HepG2 (cell line): ENCODE results near the gene POU2F1. TPM values are rescaled to one million over a fixed set of nuclear protein-coding genes. Genes with fewer than 3 reads are reported as not detected.
A peak's percentile ranks its signal among the peaks of the same experiment; 100 is the strongest.

Source experiments
- CHCHD3 ChIP-seq: sonication (generic); formaldehyde crosslinking; IDR thresholded peaks from 2 replicates; pipeline ENCODE4 v1.8.0; 2022; ENCODE audit warnings: mild to moderate bottlenecking, missing genetic modification reagents, moderate library complexity
- FOXC1 ChIP-seq: sonication (generic); formaldehyde crosslinking; IDR thresholded peaks from 2 replicates; pipeline ENCODE4 v1.8.0; 2022; ENCODE audit warnings: mild to moderate bottlenecking, missing genetic modification reagents, borderline replicate concordance
- HOXA7 ChIP-seq: sonication (generic); formaldehyde crosslinking; IDR thresholded peaks from 2 replicates; pipeline ENCODE4 v1.8.1; 2022; ENCODE audit warnings: mild to moderate bottlenecking, missing genetic modification reagents, moderate library complexity
- NFRKB ChIP-seq: fragments of 450-650 bp; IDR thresholded peaks from 2 replicates; pipeline ENCODE4 v1.6.1; 2017
- SRF ChIP-seq: IDR thresholded peaks from 2 replicates; pipeline ENCODE4 v1.6.1; 2011; ENCODE audit warnings: mild to moderate bottlenecking, low read depth, low read length, moderate library complexity
- TCF12 ChIP-seq, 2 experiments: fragments of 450-650 bp in 1 of 2; sonication (generic) in 1 of 2; formaldehyde crosslinking in 1 of 2; IDR thresholded peaks; 2 replicates each; pipeline versions ENCODE4 v1.6.1 to v1.8.0; 2017 to 2022; ENCODE audit warnings: antibody characterized with exemption in 1 of 2, mild to moderate bottlenecking in 1 of 2, missing genetic modification reagents in 1 of 2, moderate library complexity in 1 of 2
- TMF1 ChIP-seq: sonication (generic); formaldehyde crosslinking; IDR thresholded peaks from 2 replicates; pipeline ENCODE4 v1.8.1; 2022; ENCODE audit warnings: low read depth, missing genetic modification reagents
- TP53 ChIP-seq: sonication (generic); formaldehyde crosslinking; conservative IDR thresholded peaks from 2 replicates; pipeline ENCODE4 v1.4.0; 2020; ENCODE audit warnings: missing genetic modification reagents
- ZNF143 ChIP-seq: sonication (generic); formaldehyde crosslinking; IDR thresholded peaks from 2 replicates; pipeline ENCODE4 v1.4.0; 2020; ENCODE audit warnings: missing genetic modification reagents
- ZNF343 ChIP-seq: sonication (generic); formaldehyde crosslinking; IDR thresholded peaks from 2 replicates; pipeline ENCODE4 v1.4.0; 2020; ENCODE audit warnings: mild to moderate bottlenecking, missing genetic modification reagents
- ZNF460 ChIP-seq: sonication (generic); formaldehyde crosslinking; IDR thresholded peaks from 2 replicates; pipeline ENCODE4 v1.5.1; 2020; ENCODE audit warnings: missing genetic modification reagents, mild to moderate bottlenecking, borderline replicate concordance
- ZNF850 ChIP-seq: sonication (generic); formaldehyde crosslinking; conservative IDR thresholded peaks from 2 replicates; pipeline ENCODE4 v1.9.0; 2021; ENCODE audit warnings: mild to moderate bottlenecking, missing genetic modification reagents
- polyA plus RNA-seq, 8 experiments: library from polyadenylated mRNA; depleted of rRNA in 3 of 8; stranded (reverse) in 7 of 8; unstranded in 1 of 8; fragments of >200 nt; fragmentation: Illumina TruSeq in 4 of 8; extraction: Trizol in 4 of 8; gene quantifications; 2 replicates each; pipeline versions ENCODE4 v1.2.1 to v1.2.3, GENCODE V29; 2011 to 2016; ENCODE audit warnings: low read depth in 4 of 8, missing spikeins in 1 of 8, mixed read lengths in 1 of 8; ENCODE audit not compliant: insufficient read depth in 1 of 8
- total RNA-seq, 5 experiments: library from RNA; depleted of rRNA; stranded (reverse); fragments of >200 nt; fragmentation: Illumina TruSeq; extraction: Trizol; gene quantifications; 2 replicates each; pipeline ENCODE4 v1.2.3, GENCODE V29; 2016; ENCODE audit warnings: low read depth in 1 of 5
- TF ChIP-seq, protein P1 (sequence below), 2 experiments: IDR thresholded peaks; 2 replicates each; pipeline ENCODE4 v1.6.1; 2011 to 2012; ENCODE audit warnings: low read length in 2 of 2, borderline replicate concordance in 1 of 2, low read depth in 1 of 2, mild to moderate bottlenecking in 1 of 2, moderate library complexity in 1 of 2
- TF ChIP-seq, protein P2 (sequence below): IDR thresholded peaks from 2 replicates; pipeline ENCODE4 v1.6.1; 2016
- TF ChIP-seq, protein P3 (sequence below): IDR thresholded peaks from 2 replicates; pipeline ENCODE4 v1.6.1; 2012; ENCODE audit warnings: low read depth, low read length, improper control_type of control experiment
- TF ChIP-seq, protein P4 (sequence below): sonication (generic); formaldehyde crosslinking; IDR thresholded peaks from 2 replicates; pipeline ENCODE4 v1.9.0; 2021; ENCODE audit warnings: missing genetic modification reagents, mild to moderate bottlenecking, borderline replicate concordance
- TF ChIP-seq, protein P5 (sequence below): sonication (generic); formaldehyde crosslinking; IDR thresholded peaks from 2 replicates; pipeline ENCODE4 v1.8.1; 2023; ENCODE audit warnings: mild to moderate bottlenecking, moderate library complexity, missing genetic modification reagents
- TF ChIP-seq, protein P6 (sequence below): sonication (generic); formaldehyde crosslinking; IDR thresholded peaks from 2 replicates; pipeline ENCODE4 v1.5.0; 2020; ENCODE audit warnings: mild to moderate bottlenecking, missing genetic modification reagents, borderline replicate concordance

POU2F1 gene
- total and polyA plus RNA-seq, 2 of the 13 experiments (the other 11 are each of a cell fraction or from before 2014, with no cell fraction given): 10.2 to 13.0 TPM

DNA sequence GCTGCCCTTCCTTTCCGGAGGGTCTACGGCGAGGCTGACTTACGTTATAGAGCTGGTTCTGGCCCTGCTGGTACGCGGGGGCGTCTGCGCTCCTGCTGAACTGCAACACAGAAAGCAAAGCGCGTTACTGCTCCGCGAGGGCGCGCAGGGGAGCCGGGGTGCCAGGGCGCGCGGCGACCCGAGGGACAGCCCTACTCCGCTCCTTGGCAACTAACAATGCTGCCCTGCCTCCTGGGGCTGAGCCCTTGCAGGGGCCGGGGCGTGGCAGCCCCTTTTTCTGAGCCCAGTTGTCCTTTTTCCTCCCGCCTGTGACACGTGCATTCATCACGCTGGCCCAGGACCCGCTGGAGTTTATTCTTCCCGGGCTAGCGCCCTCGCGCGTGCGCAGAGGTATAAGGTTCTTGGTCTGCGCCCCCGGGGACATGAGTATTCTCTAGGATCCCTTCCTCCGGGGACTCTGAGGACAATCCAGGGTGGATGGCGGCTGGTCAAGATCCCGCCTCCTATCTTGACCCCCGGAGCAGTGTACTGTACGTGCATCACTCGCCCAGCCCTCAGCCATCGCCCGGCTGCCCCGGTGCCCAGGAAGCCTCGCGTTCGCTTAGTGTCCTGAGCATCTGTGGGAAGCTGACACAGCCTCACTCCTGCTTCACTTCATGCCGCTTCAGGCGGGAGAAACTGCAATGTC is 218.8 kb downstream of the POU2F1 start (continued):
- TF ChIP-seq, protein P1, sequence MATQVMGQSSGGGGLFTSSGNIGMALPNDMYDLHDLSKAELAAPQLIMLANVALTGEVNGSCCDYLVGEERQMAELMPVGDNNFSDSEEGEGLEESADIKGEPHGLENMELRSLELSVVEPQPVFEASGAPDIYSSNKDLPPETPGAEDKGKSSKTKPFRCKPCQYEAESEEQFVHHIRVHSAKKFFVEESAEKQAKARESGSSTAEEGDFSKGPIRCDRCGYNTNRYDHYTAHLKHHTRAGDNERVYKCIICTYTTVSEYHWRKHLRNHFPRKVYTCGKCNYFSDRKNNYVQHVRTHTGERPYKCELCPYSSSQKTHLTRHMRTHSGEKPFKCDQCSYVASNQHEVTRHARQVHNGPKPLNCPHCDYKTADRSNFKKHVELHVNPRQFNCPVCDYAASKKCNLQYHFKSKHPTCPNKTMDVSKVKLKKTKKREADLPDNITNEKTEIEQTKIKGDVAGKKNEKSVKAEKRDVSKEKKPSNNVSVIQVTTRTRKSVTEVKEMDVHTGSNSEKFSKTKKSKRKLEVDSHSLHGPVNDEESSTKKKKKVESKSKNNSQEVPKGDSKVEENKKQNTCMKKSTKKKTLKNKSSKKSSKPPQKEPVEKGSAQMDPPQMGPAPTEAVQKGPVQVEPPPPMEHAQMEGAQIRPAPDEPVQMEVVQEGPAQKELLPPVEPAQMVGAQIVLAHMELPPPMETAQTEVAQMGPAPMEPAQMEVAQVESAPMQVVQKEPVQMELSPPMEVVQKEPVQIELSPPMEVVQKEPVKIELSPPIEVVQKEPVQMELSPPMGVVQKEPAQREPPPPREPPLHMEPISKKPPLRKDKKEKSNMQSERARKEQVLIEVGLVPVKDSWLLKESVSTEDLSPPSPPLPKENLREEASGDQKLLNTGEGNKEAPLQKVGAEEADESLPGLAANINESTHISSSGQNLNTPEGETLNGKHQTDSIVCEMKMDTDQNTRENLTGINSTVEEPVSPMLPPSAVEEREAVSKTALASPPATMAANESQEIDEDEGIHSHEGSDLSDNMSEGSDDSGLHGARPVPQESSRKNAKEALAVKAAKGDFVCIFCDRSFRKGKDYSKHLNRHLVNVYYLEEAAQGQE (IDR thresholded peaks at IDR 0.05; ENCODE audit: borderline replicate concordance in 1 of 2, low read depth in 1 of 2, low read length in 2 of 2): no peak
- TF ChIP-seq TMF1 (CRISPR knock-in tag) (no peak), HOXA7 (CRISPR knock-in tag) (no peak), TCF12 (IDR thresholded peaks at IDR 0.05) (no peak), TCF12 (CRISPR knock-in tag; IDR thresholded peaks at IDR 0.05) (no peak), SRF (no peak), CHCHD3 (no peak), ZNF460 (CRISPR knock-in tag) (no peak), ZNF143 (no peak), ZNF343 (CRISPR knock-in tag) (no peak), TP53 (CRISPR knock-in tag) (no peak), NFRKB (no peak), ZNF850 (CRISPR knock-in tag) (no peak), FOXC1 (CRISPR knock-in tag) (0 out of 2 replicates have a peak, but pooled peaks have one; percentile 53)
- TF ChIP-seq, protein P2, sequence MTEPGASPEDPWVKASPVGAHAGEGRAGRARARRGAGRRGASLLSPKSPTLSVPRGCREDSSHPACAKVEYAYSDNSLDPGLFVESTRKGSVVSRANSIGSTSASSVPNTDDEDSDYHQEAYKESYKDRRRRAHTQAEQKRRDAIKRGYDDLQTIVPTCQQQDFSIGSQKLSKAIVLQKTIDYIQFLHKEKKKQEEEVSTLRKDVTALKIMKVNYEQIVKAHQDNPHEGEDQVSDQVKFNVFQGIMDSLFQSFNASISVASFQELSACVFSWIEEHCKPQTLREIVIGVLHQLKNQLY (CRISPR knock-in tag): no peak
- TF ChIP-seq, protein P3, sequence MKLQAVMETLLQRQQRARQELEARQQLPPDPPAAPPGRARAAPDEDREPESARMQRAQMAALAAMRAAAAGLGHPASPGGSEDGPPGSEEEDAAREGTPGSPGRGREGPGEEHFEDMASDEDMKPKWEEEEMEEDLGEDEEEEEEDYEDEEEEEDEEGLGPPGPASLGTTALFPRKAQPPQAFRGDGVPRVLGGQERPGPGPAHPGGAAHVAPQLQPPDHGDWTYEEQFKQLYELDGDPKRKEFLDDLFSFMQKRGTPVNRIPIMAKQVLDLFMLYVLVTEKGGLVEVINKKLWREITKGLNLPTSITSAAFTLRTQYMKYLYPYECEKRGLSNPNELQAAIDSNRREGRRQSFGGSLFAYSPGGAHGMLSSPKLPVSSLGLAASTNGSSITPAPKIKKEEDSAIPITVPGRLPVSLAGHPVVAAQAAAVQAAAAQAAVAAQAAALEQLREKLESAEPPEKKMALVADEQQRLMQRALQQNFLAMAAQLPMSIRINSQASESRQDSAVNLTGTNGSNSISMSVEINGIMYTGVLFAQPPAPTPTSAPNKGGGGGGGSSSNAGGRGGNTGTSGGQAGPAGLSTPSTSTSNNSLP: no peak
- TF ChIP-seq, protein P4, sequence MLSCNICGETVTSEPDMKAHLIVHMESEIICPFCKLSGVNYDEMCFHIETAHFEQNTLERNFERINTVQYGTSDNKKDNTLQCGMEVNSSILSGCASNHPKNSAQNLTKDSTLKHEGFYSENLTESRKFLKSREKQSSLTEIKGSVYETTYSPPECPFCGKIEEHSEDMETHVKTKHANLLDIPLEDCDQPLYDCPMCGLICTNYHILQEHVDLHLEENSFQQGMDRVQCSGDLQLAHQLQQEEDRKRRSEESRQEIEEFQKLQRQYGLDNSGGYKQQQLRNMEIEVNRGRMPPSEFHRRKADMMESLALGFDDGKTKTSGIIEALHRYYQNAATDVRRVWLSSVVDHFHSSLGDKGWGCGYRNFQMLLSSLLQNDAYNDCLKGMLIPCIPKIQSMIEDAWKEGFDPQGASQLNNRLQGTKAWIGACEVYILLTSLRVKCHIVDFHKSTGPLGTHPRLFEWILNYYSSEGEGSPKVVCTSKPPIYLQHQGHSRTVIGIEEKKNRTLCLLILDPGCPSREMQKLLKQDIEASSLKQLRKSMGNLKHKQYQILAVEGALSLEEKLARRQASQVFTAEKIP (CRISPR knock-in tag): no peak
- TF ChIP-seq, protein P5, sequence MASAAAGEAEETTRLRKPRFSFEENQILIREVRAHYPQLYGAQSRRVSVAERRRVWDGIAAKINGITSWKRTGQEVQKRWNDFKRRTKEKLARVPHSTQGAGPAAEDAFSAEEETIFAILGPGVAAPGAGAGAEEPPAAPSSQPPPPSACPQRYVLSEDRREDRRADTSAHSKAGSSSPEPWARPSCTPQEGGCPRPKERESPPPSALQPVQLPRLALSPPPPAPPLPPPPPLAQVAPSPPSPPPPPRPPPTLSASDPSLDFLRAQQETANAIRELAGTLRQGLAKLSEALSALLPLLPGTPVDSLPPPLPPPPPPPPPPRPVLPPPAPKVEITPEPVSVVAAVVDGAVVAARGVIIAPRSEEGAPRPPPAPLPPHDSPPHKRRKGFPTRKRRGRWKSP (CRISPR knock-in tag): peak; percentile 70; the same call in 1 of the 2 replicates
- TF ChIP-seq, protein P6, sequence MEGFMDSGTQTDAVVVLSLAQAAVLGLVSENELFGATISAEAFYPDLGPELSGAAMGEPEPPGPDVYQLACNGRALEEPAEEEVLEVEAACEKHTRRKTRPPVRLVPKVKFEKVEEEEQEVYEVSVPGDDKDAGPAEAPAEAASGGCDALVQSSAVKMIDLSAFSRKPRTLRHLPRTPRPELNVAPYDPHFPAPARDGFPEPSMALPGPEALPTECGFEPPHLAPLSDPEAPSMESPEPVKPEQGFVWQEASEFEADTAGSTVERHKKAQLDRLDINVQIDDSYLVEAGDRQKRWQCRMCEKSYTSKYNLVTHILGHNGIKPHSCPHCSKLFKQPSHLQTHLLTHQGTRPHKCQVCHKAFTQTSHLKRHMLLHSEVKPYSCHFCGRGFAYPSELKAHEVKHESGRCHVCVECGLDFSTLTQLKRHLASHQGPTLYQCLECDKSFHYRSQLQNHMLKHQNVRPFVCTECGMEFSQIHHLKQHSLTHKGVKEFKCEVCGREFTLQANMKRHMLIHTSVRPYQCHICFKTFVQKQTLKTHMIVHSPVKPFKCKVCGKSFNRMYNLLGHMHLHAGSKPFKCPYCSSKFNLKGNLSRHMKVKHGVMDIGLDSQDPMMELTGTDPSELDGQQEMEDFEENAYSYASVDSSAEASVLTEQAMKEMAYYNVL: no peak
